ENCODE results near the gene DDB1. TPM values are rescaled to one million over a fixed set of nuclear protein-coding genes. Genes with fewer than 3 reads are reported as not detected.

DDB1 gene
- total RNA-seq (2014; rRNA removed; shearing (Covaris generic)): 116 and 209 TPM in 2 replicates

DNA sequence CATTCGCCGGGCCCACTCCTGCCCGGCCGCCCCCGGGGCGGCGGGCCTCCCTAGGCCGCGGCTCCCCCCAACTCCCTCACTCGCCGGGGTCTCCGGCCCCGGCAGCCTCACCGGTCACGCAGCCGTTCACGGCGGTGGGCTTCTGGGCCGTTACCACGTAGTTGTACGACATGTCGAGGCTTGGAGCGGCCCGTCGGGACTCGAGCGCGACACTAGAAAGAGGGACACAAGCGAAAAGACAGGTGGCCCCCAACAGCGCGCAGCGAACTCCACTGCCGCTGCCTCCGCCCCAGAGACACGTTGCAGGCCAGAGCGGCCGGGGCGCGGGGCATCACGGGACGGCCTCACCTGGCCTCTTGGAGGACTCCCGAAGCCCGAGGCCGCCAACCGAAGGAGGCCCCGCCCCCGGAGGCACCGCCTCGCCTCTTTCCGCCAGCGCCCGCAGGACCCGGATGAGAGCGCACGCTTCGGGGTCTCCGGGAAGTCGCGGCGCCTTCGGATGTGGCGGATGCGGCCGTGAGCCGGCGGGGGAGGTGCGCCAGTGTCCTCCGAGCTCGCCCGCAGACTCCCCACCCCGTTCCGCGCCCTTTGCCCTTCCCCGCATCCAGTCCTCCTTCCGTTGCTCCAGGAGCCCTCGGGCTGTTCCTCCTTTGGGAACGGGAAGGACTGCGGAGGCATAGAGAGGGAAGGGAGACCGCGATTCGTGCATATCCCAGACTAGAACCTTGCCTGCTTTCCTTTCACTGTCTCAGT, at the start of gene DDB1, which contains the start of gene TKFC:
DDB1 (minus strand) TSS at position 309 of the 753 bp plus-strand sequence; CDS start at position 172, 137 bp downstream.
TKFC (plus strand) TSS at position 432 of the 753 bp plus-strand sequence. CDS start 1,501 bp downstream, outside the sequence.
- peak; percentile 92 for DNase-seq (ENCODE audit: low read depth)

DNA sequence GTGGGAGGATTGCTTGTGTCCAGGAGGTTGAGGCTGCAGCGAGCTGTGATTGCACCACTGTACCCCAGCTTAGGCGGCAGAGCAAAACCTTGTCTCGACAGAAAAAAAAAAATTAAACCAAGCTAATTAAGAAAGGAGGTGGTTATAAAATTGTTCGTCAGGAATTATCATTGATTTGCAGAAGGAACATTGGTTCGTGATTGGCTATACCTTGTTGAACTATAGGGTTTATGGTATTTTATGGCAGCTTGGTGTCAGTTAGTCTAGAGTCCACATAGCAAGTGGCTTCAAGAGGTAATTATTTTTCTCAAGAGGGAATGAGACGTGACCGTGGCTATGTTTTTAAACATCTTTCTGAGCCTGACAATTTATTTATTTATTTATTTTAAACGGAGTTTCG, 48.0 kb upstream of the DDB1 start:
- DNase-seq (ENCODE audit: low read depth): no peak

DNA sequence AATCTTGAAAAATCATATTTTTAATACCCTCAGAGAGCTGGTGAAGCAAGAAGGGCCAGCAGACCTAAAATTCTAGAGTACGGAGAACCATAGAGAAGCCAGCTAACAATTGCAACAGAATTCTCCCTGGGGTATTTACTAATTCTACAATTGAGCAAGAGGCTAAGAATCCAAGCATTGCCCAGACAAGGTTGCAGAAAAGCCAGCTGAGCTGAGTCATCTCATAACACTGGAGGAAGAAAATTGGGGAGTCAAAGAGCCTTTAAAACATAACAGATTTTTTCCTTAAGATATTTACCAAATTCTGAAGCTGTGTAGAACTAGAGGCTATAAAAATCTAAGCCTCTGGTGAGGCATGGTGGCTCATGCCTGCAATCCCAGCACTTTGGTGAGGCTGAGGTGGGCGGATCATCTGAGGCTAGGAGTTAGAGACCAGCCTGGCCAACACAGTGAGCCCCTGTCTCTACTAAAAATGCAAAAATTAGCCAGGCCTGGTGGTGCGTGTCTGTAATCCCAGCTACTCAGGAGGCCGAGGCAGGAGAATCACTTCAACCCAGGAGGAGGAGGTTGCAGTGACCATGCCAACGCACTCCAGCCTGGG, 45.9 kb upstream of the DDB1 start:
- peak; percentile 90 for DNase-seq (ENCODE audit: low read depth)

DNA sequence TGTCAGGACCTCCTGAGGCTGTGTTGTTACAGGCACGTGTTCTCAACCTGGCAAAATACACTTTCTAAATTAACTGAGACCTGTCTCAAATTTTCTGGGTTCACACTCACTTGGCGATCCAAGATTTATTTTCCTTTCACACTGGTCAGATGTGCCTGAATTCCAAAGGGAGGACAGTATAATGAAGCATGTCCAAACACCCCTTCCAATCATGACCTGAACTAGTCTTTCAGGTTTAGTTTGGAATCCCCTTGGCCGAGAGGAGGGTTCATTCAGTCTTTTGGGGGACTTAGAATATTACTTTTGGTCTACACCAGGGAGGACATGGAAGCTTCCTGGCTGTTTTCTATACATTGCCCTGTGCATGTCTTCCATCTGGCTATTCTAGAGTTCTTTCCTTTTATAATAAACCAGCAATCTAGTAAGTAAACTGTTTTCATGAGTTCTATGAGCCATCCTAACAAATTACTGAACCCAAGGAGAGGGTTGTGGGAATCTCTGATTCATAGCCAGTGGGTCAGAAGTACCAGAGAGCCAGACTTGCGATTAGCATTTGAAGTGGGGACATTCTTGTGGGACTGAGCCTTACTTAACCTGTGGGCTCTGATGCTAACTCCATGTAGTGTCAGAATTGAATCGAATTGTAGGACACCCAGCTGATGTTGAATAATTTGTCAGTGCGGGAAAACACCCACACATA, 44.7 kb upstream of the DDB1 start:
- DNase-seq (ENCODE audit: low read depth): peak; percentile 52

DNA sequence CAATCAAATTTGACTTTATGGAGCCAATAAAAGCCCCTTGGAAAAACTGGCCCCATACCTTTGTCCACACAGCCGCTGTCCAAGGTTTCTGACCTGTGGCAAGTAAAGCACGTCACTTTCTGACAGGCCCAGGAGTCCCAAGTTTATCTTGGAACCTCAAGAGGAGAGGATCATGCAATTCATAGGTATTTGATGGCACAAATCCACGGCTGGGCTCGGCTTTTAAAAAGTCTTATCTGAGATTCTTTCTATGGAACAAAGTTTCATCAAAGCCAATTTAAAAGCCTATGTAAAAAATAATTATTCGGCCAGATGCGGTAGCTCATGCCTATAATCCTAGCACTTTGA, 42.8 kb upstream of the DDB1 start:
- DNase-seq (ENCODE audit: low read depth): no peak

DNA sequence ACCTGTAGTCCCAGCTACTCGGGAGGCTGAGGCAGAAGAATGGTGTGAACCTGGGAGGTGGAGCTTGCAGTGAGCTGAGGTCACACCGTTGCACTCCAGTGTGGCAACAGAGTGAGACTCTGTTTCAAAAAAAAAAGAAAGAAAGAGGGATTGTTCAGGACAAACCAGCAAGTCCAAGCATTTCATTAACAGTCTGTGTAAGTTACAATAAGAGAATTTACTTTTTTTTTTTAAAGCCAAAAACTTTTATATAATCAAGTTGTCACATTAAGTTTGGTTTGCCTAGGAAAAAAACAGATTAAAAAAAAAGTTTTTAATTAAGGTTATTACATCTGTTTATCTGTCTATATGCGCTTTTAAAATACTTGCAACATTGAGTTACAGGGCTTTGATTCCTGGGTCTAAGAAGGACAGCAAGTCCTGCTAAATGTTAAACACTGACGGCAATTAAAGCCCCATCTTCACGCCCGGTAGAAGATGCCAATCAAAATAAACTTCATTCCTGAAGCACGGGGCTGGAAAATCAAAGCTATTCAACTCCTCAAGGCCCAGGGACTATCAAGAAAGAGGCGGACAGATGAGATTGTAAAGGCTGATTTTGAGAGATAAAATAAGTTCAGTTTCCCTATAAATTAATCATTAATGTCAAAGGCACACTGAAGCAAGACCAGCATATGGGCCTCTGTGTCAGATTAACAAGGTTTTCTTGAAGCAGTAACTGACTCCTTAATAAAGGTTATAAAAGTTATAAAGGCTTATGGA, 39.9 kb upstream of the DDB1 start:
- DNase-seq (ENCODE audit: low read depth): no peak

DNA sequence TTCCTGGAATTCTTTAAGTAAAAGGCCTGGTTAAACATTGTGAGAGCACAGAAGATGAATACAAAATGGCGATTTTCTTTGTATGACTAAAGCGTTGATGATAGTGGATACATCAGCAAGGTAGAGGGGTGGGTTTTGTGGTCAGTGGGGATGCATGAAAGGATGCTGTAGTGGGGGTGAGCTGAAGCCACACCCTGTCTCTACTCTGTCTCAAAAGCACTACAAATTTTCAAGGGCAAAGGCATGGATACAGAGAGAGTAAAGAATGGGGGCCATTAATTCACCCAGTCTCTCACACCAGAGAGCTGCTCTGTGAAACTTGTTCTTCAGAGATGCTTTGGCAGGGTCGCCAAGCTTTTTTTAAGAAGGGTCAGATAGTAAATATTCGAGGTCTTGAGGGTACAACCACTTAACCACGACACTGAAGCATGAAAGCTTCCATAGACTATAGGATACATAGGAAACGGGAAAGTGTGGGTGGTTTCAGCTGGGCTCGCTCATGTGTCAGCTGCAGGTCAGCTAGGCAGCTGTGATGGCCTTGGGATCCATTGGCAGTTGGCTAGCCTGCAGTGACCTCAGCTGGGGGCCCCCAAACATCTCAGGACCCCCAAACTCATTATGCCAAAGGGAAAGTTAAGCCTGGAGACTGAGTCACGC, 37.6 kb upstream of the DDB1 start:
- no peak for DNase-seq (ENCODE audit: low read depth)

DNA sequence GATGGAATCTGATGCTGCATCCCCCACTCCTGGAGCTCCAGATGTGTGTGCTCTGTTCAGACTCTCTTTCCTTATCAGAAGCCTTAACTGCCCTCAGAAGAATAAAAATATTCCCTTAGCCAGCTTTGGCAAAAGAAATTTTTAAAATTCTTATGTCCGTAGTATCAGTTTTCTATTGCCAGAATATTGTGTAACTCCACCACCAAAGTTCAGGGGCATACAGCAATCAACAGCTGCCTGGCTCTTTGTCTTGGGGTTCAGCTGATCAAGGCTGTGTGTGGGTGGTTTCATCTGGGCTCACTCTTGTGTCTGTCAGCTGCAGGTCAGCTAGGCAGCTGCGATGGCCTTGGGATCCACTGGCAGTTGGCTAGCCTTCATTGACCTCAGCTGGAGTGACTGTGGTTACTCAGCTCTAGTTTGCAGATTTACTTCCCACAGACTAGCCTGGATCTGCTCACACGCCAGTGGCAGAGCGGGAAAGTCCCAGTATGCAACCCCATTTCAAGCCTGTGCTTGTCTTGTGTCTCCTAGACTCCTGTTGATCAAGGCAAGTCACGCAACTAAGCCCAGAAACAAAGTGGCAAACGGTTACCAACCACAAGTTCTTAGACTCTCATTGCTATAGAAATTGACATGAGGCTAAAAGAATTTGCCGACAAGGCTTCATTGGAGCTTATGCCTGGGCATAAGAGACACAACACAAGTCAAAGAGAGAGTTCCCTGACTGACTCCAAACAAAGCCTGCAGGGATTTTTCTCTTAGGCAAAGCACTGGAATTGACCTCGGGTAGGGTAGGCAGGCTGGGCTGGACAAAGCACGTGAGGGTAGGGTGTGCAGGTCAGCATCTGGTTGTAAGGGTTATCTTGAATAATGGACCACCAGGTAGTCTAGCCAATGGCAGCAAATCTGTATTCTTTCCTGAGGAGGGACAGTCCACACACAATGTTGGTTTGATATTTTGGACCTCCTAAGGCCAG, 36.8 kb upstream of the DDB1 start:
- DNase-seq (ENCODE audit: low read depth): peak; percentile 18

DNA sequence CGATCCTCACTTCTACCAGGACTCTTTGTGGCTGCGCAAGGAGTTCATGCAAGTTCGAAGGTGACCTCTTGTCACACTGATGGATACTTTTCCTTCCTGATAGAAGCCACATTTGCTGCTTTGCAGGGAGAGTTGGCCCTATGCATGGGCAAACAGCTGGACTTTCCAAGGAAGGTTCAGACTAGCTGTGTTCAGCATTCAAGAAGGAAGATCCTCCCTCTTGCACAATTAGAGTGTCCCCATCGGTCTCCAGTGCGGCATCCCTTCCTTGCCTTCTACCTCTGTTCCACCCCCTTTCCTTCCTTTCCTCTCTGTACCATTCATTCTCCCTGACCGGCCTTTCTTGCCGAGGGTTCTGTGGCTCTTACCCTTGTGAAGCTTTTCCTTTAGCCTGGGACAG, 35.7 kb upstream of the DDB1 start:
- no peak for DNase-seq (ENCODE audit: low read depth)

DNA sequence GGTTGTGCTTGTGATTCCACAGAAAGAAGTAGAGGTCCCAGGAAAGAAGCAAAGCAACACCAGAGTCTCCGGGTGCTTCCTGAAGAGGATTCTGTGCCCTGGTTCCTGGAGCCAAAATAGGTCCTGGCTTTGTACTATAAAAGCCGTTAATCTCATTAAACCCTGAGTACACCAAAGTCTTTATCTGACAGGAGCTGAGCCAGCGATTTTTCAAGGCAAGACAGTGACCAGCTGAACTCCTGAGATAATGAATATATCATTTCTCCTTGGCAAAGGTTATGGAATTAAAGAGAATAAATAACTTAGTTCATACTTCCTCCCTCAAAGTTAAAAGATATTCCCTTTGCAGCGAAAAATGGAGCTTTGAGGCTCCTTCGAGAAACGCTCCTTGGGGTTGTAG, 34.5 kb upstream of the DDB1 start:
- no peak for DNase-seq (ENCODE audit: low read depth)

DNA sequence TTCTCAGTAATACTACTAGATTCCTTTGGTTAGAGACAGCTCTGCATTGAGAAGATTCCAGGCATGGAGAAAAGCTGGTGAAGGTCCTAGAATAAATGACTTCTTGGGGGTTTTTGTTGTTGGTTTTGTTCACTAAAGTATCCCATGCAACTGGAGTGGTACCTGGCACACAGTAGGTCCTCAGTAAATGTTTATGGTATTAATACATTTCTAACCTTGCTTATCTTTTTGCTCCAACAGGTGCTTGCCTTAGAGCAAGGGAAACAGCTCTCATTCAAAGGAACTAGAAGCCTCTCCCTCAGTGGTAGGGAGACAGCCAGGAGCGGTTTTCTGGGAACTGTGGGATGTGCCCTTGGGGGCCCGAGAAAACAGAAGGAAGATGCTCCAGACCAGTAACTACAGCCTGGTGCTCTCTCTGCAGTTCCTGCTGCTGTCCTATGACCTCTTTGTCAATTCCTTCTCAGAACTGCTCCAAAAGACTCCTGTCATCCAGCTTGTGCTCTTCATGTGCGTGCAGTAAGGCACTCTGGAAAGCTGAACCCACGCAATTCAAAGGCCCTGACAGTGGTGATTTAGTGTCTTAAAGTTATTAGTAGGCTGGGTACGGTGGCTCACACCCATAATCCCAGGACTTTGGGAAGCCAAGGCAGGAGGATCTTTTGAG, 31.2 kb upstream of the DDB1 start:
- no peak for DNase-seq (ENCODE audit: low read depth)

DNA sequence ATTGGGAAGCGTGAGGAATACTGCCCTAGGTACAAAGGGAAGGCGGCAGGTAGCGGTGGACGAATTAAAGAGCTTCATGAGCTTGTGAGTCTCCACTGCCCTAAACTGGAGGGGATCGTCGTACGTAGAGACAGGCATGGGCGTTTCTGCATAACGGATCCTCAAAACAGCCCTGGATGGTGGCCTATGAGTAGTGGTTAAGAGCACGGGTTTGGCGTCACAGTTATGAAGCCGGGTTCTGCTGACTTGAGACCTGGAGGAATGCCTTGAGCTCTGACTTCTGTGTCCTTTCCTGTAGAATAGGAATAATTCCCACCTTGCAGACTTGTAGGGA, 29.6 kb upstream of the DDB1 start:
- DNase-seq (ENCODE audit: low read depth): peak; percentile 43

DNA sequence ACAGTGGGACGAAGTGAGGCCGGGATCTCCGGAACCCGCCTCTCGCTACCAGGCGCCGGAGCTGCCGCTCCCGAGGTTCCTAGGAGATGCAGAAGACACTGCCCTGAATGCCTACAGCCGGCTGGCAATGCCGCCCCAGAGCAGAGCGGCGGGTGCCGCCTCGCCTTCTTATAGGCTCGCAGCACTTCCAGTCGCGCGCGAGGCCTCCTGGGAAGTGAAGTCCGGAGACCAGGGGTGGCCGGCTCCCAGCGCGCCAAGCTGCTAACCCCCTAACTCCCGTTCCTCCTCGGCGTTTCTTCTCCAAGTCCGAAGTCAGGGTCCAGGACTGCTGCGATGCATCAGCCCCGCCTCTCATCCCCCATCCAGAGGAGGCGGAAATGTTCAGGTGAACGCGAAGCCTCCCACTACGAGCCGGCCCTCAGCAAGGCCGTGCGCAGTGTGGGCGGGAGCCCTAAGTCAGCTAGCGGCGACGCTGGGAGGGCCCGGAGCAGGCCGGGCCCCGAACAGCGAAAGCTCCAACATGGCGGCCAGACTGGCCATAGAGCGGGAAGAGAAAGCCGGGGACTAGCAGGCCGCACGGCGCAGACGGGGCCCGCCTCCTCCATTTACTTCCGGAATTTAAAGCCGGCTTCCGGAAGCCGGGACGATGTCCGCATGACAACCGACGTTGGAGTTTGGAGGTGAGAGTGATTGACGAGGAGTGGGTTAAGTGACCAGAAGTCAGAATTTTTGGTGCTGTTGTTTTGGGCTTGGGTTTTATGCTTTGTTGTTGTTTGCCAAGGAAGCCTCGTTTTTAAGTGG, 29.0 kb upstream of the DDB1 start, which contains the start of the genes CYB561A3 and TMEM138:
CYB561A3 (minus strand) TSS at position 142 of the 801 bp plus-strand sequence. CDS start 5,169 bp downstream, outside the sequence.
TMEM138 (plus strand) TSS at position 634 of the 801 bp plus-strand sequence. CDS start 2,017 bp downstream, outside the sequence.
- peak; percentile 94 for DNase-seq (ENCODE audit: low read depth)

DNA sequence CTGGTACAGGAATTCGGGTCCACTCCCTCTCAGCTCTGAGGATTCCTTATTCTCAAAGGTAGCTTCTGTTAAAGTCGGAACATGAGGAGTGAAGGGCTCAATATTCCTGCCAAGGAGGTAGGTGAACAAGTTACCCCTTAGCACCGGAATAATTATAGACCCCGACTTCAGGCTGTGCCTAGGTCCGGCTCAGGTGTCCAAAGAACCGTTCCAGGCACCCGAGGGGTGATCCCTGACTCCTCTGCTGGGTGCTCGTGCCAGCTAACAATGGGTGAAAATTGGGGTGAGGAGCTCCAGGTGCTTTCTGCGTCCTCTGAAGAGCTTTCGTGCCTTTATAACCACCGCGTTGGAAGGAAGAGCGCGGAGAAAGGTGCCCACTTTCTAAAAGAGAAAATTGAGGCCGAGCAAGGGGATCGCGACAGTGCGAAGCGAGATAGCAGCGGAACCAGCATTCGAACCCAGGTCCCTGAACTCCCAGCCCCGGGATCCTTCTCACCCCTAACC, 28.4 kb upstream of the DDB1 start:
- no peak for DNase-seq (ENCODE audit: low read depth)

DNA sequence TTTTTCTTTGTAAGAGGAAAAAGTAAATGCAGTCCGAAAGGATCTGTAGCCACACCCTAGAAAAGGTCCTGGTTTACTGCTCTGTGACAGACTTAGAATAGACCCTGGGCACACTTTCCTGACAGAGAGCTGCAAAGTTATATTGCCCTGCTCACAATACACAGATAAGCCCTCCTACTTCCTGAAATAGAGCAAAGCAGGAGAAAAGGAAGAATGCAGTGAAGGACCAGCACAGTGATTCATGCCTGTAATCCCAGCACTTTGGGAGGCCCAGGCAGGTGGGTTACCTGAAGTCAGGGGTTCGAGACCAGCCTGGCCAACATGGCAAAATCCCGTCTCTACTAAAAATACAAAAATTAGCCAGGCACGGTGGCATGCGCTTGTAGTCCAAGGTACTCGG, 26.6 kb upstream of the DDB1 start:
- no peak for DNase-seq (ENCODE audit: low read depth)

DNA sequence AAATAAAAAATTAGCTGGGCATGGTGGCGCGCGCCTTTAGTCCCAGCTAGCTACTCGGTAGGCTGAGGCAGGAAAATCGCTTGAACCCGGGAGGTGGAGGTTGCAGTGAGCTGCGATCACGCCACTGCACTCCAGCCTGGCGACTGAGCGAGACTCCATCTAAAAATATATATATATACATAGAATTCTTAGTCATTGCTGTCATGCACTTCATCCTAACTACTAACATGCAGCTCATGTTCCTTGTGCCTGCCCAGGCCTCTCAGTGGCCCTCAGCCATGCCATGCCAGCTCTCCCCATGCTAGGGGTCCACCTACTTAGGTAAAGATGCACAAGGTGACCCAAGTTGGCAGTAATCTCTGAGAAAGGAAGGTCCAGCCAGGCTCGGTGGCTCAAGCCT, 25.7 kb upstream of the DDB1 start:
- DNase-seq (ENCODE audit: low read depth): no peak

DNA sequence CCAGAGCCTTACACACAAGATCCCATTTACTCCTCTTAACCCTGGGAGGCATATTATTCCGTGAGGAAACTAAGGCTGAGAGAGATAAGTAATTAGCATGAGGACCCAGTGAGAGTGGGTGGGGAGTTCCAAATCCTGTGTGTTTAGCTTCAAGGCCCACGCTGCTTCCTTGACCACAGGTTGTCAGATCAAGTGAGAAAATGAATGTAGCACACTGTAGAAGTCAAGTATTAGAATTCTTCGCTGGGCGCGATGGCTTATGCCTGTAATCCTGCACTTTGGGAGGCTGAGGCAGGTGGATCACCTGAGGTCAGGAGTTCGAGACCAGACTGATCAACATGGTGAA, 25.0 kb upstream of the DDB1 start:
- DNase-seq (ENCODE audit: low read depth): no peak

DNA sequence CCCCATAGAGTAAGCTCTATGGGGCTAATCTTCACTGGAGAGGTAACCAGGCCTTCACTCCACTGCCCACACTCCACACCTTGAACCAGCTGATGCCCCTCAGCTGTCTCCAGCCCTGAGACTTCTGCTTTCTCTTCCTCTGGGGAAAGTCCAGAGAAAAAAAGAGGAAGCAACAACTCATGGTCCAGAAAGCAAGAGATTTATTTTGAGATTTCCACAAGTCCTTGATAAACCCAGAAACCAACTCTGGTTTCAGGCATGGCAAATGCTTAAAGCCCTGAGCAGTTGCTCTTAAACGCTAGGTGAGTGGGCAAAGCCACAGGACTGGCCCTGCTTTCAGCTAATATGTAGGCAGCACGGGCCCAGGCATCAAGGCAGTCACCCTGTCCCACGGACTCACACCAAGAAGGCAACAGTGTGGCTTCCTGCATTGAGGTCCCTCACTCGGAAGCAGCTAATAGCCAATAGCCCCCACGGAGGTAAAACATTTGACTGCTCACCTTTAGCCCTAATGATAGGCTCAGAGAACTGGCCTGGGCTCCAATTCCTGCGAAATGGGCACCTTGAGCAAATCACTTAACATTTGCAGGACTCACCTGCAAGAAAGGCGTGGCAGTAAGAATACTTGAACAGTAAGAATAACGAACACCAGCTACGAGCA, 24.5 kb upstream of the DDB1 start:
- no peak for DNase-seq (ENCODE audit: low read depth)
